GM12872 (cell line): ENCODE data around the gene STOML3.

Experiments
- CTCF ChIP-seq: IDR thresholded peaks from 3 replicates; pipeline ENCODE4 v1.5.1; 2011; ENCODE audit warnings: low read depth, mild to moderate bottlenecking, low read length, moderate library complexity; ENCODE audit not compliant: insufficient read depth

STOML3 gene

GRCh38 chr13:38990693-38991092, at the start of gene STOML3:
Gene STOML3 (minus strand): TSS chr13:38990831. CDS start chr13:38990721, 110 bp downstream.
- no peak for TF ChIP-seq CTCF

- no peak for TF ChIP-seq CTCF
These were observed 49.6 kb upstream of the STOML3 start for GRCh38 chr13:39040206-39040605.

GRCh38 chr13:39039041-39039440, 48.4 kb upstream of the STOML3 start:
- TF ChIP-seq CTCF: no peak

- no peak for TF ChIP-seq CTCF
These were observed 48.0 kb upstream of the STOML3 start for GRCh38 chr13:39038569-39039030.

- no peak for TF ChIP-seq CTCF
These were observed 47.4 kb upstream of the STOML3 start, which contains the start of the genes NHLRC3 and PROSER1 for GRCh38 chr13:39037880-39038568. Gene NHLRC3 (plus strand): TSS chr13:39038456. CDS start chr13:39038640, 184 bp downstream. Gene PROSER1 (minus strand): TSS chr13:39038089. CDS start chr13:39037242, 847 bp downstream.

- TF ChIP-seq CTCF: no peak
These were observed 46.8 kb upstream of the STOML3 start for GRCh38 chr13:39037410-39037879.

GRCh38 chr13:39036212-39036611, 45.6 kb upstream of the STOML3 start:
- no peak for TF ChIP-seq CTCF
